ENCODE results near the gene NUAK2.

Gene NUAK2

GRCh38 chr1:205255941-205256780 is 65.4 kb downstream of the NUAK2 start:
- H3K36me3 ChIP-seq (ENCODE audit: insufficient read depth, low read depth, low read length) = no peaks in the 10 kb centered on the region
- H3K4me1 ChIP-seq (ENCODE audit: insufficient read depth, low read length) = no peaks in the 10 kb centered on the region
- no peaks in the 10 kb centered on the region for H3K9me3 ChIP-seq (ENCODE audit: insufficient read depth, low read depth, low read length)
- no peak overlapping the region for H3K4me3 ChIP-seq (ENCODE audit: low read length)
- H3K27me3 ChIP-seq (ENCODE audit: insufficient read depth, low read length) = no peaks in the 10 kb centered on the region
- no peak overlapping the region for H3K27ac ChIP-seq (ENCODE audit: low read length)
- H3K9ac ChIP-seq (ENCODE audit: low read depth, low read length) = no peak overlapping the region
